Measurements from ENCODE around the gene KIAA0753.
"Not testable (repeated sequence)": the region's sequence is repeated elsewhere in the genome, so short reads cannot be mapped to it uniquely, and the experiment has no call there.

KIAA0753 gene

DNA sequence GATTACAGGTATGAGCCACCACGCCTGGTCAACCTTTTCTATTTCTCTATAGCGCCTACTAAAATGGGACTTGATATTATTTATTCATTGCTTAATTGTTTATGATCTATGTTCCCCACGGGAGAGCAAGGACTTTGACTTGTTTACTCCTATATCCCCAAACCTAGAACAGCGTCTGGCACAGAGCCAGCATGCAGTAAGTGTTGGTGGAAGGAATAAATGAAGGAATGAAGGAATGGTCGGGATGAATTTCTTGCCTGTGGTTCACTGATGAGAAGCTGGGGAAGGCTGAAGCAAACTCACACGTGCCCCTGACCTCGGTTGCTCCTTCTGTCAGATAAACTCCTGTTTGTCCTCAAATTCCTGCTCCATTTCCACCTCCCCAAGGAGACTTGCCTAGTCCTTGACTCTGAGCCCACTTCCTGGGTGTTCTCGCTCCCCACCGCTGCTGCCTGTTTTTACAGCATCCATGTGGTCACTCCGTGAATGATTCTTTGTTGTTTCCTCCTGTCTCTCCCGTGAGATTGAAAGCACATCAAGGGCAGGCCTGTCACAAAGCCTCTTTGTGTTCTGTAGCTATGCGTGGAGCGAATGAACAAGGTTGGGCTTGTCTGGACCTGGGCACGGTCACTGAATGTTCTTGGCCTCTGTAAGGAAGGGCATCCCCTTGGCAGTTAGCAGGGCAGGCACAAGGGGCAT lies 28.4 kb upstream of the KIAA0753 start:
- no peak for DNase-seq

DNA sequence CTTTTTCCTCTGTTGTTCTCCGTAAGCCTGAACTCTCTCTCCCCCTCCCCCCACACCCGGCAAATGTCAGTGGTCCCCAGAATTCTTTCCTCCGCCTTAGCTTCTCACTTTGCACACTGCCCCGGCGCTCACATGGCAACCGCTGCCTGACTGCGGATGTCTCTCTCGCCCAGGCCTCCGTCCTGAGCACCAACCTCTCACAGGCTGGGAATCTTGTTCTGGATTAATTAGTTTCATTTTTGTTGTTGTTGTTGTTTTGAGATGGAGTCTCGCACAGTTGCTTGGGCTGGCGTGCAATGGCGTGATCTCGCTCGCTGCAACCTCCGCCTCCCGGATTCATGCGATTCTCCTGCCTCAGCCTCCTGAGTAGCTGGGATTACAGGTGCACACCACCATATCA lies 27.7 kb upstream of the KIAA0753 start:
- no peak for DNase-seq

DNA sequence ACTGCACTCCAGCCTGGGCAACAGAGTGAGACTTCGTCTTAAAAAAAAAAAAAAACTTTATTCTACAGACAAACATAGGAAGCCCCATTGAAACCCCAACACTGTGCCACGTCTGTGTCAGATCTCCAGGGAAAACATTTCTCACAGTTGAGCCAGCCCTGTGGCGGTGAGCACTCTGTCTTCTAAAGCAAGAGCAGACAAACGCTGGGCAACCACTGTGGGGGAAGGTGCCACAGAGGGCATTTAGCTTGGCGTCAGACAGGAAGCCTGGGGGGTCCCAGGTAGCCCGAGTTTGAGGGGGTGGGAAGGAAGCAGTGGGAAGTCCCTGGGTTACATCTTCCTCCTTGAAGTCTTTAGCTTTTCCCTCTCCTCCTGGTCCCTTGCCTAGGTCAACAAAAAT lies 27.0 kb upstream of the KIAA0753 start:
- no peak for DNase-seq

DNA sequence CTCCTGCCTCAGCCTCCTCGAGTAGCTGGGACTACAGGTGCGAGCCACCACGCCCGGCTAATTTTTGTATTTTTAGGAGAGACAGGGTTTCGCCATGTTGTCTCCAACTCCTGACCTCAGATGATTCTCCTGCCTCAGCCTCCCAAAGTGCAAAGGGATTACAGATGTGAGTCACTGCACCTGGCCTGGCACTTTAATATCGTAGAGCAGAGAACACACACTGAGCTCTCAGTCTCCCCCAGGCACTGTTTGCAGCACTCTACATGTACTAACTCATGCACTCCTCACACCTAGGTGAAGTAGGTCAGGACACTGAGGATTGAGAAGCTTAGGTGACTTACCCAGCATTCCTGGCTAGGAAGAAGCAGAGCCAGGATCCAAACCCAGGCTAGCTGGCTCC lies 26.0 kb upstream of the KIAA0753 start:
- DNase-seq, result no peak

DNA sequence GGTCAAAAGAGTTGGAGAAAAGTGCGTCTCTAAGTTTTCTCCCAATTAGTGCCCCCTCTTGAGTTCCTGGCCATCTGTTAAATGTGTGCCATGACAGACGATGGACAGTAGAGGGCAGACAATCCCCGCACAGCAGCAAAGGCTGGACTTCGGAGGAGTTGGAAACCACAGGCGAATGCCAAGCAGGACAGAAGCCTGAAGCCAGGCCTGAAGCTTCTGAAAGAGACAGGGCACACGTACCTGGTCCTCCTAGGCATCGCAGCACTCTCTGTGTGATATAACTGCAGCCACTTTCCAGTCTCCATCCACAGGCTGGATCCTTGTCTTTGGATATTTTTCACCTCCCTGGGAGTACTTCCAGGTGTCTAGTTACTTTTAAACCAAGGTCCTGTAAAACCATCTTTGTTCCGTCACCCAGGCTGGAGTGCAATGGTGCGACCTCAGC lies 25.6 kb upstream of the KIAA0753 start:
- DNase-seq, result peak; percentile 81 to 90 (median 84)

DNA sequence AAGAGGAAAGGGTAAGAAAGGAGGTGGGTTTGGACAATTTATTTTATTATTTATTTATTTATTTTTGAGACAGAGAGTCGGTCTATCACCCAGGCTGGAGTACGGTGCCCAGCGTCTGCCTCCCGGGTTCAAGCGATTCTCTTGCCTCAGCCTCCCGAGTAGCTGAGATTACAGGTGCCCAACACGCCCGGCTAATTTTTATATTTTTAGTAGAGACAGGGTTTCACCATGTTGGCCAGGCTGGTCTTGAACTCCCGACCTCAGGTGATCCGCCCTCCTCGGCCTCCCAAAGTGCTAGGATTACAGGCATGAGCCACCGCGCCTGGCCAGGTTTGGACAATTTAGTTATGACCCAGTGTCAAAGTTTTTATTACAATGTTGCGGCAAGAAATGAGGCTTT lies 22.7 kb upstream of the KIAA0753 start:
- DNase-seq, result not testable (repeated sequence)

DNA sequence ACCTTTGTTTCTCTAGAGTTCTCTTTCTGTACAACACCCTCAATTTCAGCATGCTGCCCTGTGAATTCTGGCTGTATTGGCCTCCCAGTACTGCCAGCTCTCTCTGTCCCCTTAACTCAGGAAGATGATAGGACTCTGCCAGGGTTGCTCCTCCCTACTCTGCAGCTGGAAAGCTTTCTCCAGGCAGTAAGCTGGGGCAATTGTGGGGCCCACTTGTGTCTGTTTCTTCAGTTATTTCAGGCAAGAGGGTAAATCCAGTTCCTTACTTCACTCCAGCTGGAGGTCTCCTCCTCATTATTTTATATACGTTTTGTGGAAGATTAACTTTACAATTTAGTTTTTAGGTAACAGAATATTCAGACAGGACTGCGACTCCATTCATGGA lies 20.9 kb upstream of the KIAA0753 start:
- peak in 1 of 4 experiments; percentile 12 for DNase-seq

DNA sequence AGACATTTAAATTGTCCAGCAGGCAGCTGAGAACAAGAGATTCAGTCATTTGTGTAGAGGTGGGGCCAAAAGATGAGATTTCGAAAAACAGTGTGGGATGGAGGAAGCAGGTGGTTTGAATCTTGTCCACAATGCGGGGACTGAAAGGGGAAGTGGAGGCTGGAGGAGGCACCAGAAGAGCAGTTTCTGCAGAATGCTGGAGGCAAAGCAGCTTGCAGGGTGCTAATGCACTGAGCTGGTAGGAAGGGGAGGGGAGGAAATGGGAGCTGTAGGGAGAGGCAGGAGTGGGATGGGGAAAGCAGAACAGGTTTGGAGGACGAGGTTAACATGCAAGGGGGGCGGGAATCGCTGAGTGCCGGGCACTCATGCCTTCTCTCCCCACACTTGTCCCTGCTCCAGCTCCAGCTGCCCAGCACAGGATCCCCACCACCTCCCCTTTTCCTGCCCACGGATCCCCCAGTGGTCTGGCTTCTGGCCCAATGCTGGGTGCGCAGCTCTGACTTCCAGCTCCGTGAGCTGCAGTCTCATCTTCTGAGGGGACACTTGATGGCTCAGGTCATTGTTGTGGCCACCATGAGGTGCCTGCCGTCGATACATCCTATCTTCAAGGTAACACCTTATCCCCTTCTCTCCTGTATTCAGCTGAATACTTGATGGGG lies 20.4 kb upstream of the KIAA0753 start:
- peak; percentile 75 to 89 (median 86) for DNase-seq

DNA sequence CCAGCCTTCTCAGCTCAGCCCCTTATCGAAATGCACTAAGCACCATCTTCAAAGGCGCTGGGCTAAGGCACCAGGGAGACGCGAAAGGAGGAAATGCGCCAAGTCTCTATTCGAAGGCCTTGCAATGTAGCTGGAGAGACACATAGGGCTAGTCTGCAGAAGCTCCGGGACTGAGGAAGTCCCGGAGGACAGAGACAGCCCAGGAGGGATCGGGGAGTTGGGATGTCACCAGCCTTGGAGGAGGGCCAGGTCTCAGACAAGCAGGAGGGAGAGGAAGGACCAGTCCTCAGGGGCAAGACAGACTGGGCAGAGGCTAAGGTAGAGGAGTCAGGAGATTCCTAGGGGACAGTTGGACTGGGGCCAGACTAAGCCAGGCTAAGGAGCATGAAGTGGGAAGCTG lies 19.6 kb upstream of the KIAA0753 start:
- peak; percentile 54 to 72 (median 66) for DNase-seq

DNA sequence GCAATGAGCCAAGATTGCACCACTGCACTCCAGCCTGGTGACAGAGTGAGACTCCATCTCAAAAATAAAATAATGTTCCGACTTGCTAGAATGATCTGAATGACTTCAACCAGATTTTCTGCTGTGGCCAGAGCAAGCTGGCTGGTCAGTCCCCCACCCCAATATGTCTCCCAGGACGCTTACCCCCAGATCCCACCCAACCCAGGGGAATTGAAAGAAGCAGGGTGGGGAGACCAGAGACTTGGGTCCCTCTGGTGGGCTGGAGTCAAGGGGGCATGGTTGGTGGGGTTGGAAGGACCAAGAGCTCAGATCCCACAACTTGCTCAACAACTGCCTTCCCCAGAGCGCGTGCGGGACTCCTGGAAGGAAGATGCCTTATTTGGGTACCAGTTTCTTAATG lies 17.9 kb upstream of the KIAA0753 start:
- DNase-seq, result not testable (repeated sequence)

DNA sequence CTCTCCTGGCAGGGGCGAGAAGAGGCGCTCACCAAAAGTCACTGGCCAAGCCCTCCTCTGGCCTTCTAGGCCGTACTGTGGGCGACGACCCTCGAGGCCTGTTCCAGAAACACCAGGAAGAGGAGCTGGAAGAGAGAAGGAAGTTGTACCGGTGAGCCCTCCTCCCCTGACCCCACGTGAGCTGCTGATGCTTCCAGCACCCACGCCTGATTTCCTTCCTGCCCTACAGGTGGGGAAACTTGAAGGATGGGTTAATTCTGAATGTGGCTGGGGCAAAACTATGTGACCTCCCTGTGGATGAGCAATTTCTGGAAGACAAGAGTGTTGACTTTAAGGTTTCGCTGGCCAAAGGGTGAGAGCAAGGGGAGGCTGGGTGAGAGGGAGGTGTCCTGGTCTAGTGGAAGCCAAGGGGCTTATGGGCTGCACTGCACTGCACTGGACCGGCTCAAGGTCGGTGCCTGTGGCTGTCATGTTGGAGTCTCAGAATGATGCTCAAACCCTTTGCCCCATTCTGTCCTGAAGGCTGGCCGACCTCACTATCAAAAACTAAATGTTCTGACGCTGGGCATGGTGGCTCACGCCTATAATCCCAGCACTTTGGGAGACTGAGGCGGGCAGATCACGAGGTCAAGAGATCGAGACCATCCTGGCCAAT lies 17.2 kb upstream of the KIAA0753 start:
- no peak for DNase-seq

DNA sequence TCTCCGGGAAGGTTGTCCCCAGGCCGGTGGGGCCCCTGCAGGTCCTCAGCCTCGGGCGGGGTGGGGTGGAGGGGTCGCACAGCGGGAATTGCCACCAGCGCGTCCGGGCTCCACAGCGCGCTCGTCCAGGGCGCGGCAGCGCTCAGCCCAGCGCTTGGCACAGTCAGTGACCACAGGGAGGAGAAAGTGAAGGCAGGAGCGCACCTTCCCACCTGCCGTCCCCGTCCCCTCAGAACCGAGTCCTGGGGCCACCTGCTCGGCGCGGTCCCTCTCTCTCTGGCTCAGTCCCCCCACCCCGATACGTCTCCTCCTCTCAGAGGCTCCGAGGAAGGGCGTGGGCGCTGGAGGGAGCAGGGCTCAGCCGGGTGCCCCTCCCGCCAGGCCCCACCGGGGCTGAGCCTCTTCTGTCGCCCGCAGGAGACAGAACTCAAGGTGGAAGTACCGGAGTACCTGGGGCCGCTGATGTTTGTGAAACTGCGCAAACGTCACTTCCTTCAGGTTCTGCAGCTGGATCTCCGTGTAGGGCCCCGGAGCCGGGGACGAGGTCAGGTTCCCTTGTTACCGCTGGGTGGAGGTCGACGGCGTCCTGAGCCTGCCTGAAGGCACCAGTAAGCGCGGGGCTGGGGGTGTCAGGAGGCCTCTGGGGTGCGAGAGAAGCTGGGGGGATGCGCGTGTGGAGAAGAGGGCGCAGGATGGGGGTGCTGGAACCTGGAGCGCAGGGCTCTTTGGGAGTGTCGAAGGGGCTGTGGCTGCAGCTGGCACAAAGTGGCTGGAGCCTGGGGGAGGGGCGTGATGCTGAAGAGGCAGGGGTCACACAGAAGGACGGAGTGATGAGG lies 16.5 kb upstream of the KIAA0753 start:
- DNase-seq, result not testable (repeated sequence)

DNA sequence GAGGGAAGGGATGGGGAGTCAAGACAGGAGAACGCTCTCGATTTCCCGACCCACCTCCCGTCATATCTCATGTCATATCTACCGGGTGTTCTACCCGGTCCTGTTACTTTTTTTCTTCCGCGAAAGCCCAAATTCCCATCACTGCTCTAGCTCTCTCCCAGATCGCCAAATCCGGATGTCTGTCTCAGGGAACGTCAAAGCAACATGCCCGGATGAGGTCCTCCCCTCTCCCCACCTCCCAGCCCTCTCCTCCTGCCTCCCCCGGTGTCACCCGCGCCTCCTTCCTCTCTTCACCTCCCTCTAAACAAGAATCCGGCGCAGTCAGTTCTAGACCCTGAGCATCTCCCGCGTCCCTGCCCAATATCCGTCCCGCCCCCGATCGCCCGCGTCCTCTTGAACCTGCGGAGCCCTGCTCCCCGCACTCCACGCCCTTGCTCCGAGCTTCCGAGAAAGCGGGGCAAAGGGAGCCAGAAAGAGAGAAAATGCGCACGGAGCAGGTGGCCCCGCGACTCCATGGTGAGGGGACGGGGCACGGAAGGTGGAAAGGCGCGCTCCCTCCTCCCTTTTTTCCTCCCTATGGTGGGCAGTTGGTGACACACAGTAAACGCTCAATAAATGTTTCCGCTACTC lies 15.3 kb upstream of the KIAA0753 start:
- DNase-seq, result not testable (repeated sequence)

DNA sequence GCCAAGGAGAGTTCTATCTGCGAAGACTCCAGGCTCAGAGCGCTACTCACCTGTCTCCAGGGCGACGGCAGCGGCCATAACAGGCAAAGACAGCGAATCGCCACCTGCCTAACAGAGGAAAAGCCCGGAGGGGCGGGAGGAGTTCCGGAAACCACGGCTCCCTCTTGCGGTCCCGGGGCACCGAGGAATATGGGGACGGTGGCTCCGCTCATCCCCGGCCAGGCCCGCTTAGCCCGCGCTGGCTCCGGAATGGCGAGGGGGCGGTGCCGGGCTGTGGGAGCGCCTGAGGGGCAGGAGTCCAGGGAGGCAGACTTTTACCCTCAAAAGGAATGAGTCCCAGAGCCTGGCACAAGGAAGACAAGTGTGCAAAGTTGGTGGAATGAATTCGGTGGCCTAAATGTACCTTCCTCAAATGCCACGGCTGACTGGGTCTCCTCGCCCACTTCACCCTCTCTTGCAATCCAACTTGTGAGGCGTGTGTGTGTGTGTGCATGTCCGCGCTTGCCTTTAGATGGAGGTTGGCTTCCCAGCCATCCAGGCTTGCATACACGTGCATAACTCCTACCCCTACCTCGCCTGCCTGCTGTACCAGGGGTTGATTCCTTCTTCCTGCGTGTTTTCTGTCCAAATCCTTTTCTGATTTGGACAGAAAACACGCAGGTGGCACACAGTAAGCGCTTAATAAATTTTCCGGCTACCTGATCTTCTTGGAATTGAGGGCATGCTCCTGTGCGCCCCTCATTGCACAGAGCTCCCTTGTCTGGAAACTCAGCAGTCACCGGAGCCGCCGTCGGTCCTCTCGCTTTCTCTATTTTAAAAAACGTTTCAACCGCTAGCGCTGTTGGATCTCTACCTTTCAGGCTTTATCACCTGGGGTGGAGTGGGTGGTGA lies 14.6 kb upstream of the KIAA0753 start:
- peak in 1 of 4 experiments; percentile 43 for DNase-seq

DNA sequence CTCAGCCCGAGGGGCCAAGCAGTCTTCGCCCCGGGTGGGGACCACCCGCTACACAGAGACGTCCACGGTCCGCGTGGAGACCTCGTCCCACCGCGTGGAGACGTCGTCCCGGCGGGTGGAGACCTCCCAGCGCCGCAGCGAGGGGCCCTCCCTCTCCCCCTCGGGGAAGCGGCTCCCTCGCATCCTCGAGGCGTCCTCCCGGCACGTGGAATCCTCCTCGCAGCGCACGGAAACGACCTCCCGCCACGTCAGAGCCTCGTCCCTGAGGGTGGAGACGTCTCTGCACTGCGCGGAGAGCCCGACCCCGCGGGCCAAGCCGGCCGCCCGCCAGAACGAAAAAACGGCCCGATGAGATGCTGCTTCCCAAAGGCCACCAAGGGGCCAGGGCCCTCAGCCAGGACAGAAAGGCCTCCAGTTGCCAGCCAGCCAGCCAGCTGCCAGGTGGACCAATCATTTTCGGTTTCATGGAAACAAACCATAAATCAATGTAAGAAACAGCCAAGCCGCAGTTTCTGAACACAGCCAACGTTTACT lies 11.5 kb upstream of the KIAA0753 start:
- DNase-seq, result peak in 3 of 4 experiments; percentile 24 to 50 (median 24)

DNA sequence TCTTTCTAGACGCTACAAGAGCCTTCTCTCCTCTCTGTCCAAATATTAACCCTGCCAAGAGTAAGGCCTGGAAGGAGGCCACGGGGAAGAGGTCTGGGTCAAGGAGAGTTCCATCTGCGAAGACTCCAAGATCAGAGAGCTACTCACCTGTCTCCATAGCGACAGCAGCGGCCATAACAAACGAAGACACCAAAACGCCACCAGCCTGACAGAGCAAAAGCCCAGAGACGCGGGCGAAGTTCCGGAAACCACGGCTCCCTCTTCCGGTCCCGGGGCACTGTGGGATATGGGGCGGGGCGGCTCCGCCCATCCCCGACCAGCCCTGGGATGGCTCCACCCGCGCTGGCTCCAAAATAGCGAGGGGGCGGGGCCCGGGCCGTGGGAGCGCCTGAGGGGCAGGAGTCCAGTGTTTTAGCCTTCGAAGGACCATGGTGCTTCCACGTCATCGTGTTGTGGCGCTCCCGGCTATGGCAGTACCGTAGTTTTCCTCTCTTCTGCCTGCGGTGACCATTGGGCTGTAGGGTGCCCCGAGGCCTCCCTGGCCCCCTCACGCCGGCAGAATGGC lies 10.9 kb upstream of the KIAA0753 start, which contains the start of the genes C17orf100 and MED31:
C17orf100 (plus strand) TSS at position 409 of the 565 bp plus-strand sequence; CDS start at position 561, 152 bp downstream.
MED31 (minus strand) TSS at position 252 of the 565 bp plus-strand sequence; CDS start at position 175, 77 bp downstream.
- peak; percentile 97 to 98 (median 97) for DNase-seq

DNA sequence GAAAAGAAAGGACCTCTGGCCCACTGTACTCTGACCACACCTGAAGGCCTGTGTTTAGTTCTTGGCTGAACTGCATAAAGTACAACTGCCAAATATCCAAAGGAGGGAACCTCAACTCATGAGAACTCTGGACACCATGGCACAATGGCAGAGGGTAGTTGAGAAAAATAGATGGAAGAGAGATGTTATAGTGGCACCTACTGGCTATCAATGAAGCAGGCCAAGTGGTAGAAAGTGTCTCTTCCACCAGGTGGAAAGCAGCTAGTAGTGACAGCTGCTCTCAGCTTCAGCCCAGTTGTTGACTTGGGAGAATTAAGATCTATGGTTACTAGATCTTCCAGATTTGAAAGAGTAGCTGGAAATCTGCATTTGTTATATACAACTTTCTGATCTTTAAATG lies 7.7 kb upstream of the KIAA0753 start:
- peak in 2 of 4 experiments; percentile 17 to 32 for DNase-seq

DNA sequence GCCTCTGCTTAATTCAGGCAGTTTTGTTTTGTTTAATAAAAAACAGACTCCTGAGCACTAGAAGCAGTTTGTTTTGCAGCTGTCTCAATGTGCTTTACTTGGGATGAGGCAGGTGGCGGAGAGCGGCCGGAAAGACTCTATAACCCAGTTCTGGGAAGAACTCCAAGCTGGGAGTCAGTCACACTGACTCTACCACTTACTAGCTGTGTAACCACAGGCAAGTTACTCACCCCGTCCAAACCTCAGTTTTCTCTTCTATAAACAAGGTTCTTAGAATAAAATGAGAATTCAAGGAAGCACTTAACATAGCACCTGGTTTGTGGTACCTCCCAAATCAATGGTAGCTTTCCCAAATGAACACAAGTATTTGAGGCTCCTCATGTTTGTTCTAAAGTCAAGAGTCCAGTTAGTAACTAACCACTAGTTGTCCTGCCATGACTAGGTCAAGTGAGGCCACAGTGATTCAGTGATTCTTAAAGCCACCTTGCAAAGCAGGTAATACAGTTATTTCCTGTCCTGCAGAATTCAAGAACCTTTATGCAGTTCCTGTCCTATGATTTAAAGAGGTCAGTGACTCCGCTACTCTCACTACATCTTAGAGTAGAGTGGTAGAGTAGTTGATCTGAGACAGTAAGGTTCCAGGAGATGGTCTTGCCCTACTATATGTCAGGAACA lies 3.1 kb upstream of the KIAA0753 start:
- DNase-seq, result no peak

DNA sequence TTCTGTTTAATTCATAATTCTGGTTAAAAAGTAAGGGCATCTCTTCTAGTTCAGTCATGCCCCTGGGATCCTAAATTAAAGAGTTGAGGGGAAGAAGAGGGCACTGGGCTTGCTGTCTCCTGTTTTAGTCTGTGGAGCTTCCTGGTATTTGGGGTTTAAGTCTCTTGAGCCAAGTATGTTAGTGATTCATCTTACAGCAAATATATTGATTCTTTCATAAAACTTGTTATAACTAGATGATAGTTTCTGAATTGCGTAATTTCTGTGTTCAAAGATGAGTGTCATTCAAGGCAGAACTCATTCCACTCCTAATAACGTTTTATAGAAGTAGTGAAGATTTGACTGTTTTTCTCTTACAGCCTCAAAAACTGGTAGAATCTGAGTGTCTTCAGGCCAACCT lies 2.1 kb upstream of the KIAA0753 start:
- no peak for DNase-seq
